HEK293T (cell line): ENCODE data around the gene ISX.

Experiments
- ARNT ChIP-seq: fragments of 450-650 bp; IDR thresholded peaks from 2 replicates; pipeline ENCODE4 v1.6.1; 2017; ENCODE audit warnings: mild to moderate bottlenecking
- BHLHE40 ChIP-seq: fragments of 450-650 bp; IDR thresholded peaks from 2 replicates; pipeline ENCODE4 v1.6.1; 2016; ENCODE audit warnings: mild to moderate bottlenecking, moderate library complexity, borderline replicate concordance
- CTBP1 ChIP-seq: fragments of 450-650 bp; IDR thresholded peaks from 2 replicates; pipeline ENCODE4 v1.6.1; 2016; ENCODE audit warnings: borderline replicate concordance
- ELF4 ChIP-seq: fragments of 450-650 bp; IDR thresholded peaks from 2 replicates; pipeline ENCODE4 v1.6.1; 2017; ENCODE audit warnings: antibody characterized with exemption
- FOXA1 ChIP-seq: fragments of 450-650 bp; IDR thresholded peaks from 2 replicates; pipeline ENCODE4 v1.6.1; 2016; ENCODE audit warnings: mild to moderate bottlenecking
- FOXK2 ChIP-seq: fragments of 450-650 bp; IDR thresholded peaks from 2 replicates; pipeline ENCODE4 v1.6.1; 2016; ENCODE audit warnings: mild to moderate bottlenecking
- FOXM1 ChIP-seq: fragments of 450-650 bp; IDR thresholded peaks from 2 replicates; pipeline ENCODE4 v1.6.1; 2017; ENCODE audit warnings: mild to moderate bottlenecking, borderline replicate concordance
- NFRKB ChIP-seq: fragments of 450-650 bp; IDR thresholded peaks from 2 replicates; pipeline ENCODE4 v1.6.1; 2016; ENCODE audit warnings: mild to moderate bottlenecking, moderate library complexity
- SP1 ChIP-seq: fragments of 450-650 bp; IDR thresholded peaks from 2 replicates; pipeline ENCODE4 v1.6.1; 2017
- SUZ12 ChIP-seq: fragments of 450-650 bp; IDR thresholded peaks from 2 replicates; pipeline ENCODE4 v1.6.1; 2016; ENCODE audit warnings: mild to moderate bottlenecking
- TARDBP ChIP-seq: fragments of 450-650 bp; IDR thresholded peaks from 2 replicates; pipeline ENCODE4 v1.6.1; 2016
- ZNF384 ChIP-seq: fragments of 450-650 bp; IDR thresholded peaks from 2 replicates; pipeline ENCODE4 v1.6.1; 2016

GRCh38 chr22:35124691-35125219, 58.8 kb downstream of the ISX start:
- TF ChIP-seq ZNF384, result no peak
- TF ChIP-seq FOXM1, result no peak
- TF ChIP-seq CTBP1, result no peak
- no peak for TF ChIP-seq ARNT
- TF ChIP-seq SP1, result no peak
- no peak for TF ChIP-seq NFRKB
- TF ChIP-seq FOXA1, result no peak
- TF ChIP-seq ELF4, result no peak
- TF ChIP-seq BHLHE40, result no peak
- no peak for TF ChIP-seq FOXK2
- TF ChIP-seq SUZ12, result no peak
- no peak for TF ChIP-seq TARDBP
